Measurements from ENCODE around the gene MAVS.

DNA sequence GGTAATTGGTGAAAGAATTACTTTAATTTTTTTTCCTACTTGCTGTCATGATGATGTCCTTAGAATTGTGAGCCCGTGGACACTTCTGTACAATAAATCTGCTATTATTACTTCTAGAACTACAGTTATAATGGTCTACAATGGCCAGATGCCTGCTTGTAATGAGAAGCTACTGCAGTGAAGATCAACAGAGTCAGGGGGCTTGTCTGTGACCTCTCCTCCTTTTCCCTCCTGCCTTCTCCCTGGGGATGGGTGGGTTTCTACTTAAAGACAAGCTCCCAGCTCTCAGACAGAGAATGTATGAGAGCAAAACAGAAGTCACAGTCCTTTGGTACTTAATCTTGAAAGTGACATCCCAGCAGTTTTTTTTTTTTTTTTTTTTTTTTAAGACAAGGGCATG lies 29.4 kb downstream of the MAVS start:
- TF ChIP-seq, protein P1, sequence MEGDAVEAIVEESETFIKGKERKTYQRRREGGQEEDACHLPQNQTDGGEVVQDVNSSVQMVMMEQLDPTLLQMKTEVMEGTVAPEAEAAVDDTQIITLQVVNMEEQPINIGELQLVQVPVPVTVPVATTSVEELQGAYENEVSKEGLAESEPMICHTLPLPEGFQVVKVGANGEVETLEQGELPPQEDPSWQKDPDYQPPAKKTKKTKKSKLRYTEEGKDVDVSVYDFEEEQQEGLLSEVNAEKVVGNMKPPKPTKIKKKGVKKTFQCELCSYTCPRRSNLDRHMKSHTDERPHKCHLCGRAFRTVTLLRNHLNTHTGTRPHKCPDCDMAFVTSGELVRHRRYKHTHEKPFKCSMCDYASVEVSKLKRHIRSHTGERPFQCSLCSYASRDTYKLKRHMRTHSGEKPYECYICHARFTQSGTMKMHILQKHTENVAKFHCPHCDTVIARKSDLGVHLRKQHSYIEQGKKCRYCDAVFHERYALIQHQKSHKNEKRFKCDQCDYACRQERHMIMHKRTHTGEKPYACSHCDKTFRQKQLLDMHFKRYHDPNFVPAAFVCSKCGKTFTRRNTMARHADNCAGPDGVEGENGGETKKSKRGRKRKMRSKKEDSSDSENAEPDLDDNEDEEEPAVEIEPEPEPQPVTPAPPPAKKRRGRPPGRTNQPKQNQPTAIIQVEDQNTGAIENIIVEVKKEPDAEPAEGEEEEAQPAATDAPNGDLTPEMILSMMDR (IDR thresholded peaks at IDR 0.05; ENCODE audit: borderline replicate concordance, extremely low read depth, low read length, poor library complexity, severe bottlenecking): no peak
- no peak for TF ChIP-seq EZH2 (IDR thresholded peaks at IDR 0.05; ENCODE audit: borderline replicate concordance, low read depth, low read length, severe bottlenecking)

Data from DND-41 (cell line).